Sigmoid colon (tissue), 7 donors: Measurements from ENCODE around the gene MAP2K2. TPM values are rescaled to one million over a fixed set of nuclear protein-coding genes. Genes with fewer than 3 reads are reported as not detected.
"Not testable (repeated sequence)": the region's sequence is repeated elsewhere in the genome, so short reads cannot be mapped to it uniquely, and the experiment has no call there.

Experiments
- DNase-seq: peaks from one replicate; pipeline ENCODE4 v3.0.0-alpha.2; 2019
- H3K27ac ChIP-seq, 4 donors: fragments of 200-600 bp; sonication (generic); one replicate each; pipeline ENCODE4 v1.5.1; 2016 to 2019; ENCODE audit warnings: mild to moderate bottlenecking in 1 of 4
- H3K27me3 ChIP-seq, 3 donors: fragments of 200-600 bp; sonication (generic); one replicate each; pipeline ENCODE4 v1.5.1; 2019; ENCODE audit warnings: mild to moderate bottlenecking in 1 of 3
- H3K36me3 ChIP-seq, 4 donors: fragments of 200-600 bp; sonication (generic); one replicate each; pipeline ENCODE4 v1.5.1; 2016 to 2019
- H3K4me1 ChIP-seq, 4 donors: fragments of 200-600 bp; sonication (generic); one replicate each; pipeline ENCODE4 v1.5.1; 2017 to 2019
- H3K4me3 ChIP-seq, 4 donors: fragments of 200-600 bp; sonication (generic); one replicate each; pipeline ENCODE4 v1.5.1; 2017 to 2019; ENCODE audit warnings: mild to moderate bottlenecking in 2 of 4, moderate library complexity in 1 of 4
- H3K9me3 ChIP-seq, 4 donors: fragments of 200-600 bp in 3 of 4; sonication (generic) in 3 of 4; one replicate each; pipeline versions ENCODE4 v1.5.1 to v1.6.1; 2013 to 2019
- EP300 ChIP-seq, 4 donors: sonication (generic); formaldehyde crosslinking; IDR thresholded peaks; one replicate each; pipeline ENCODE4 v1.6.1; 2017; ENCODE audit warnings: antibody characterized with exemption in 4 of 4
- POLR2A ChIP-seq, 2 donors: fragments of 450-650 bp; IDR thresholded peaks; one replicate each; pipeline ENCODE4 v1.6.1; 2016; ENCODE audit warnings: antibody characterized with exemption in 2 of 2, mild to moderate bottlenecking in 2 of 2, moderate library complexity in 2 of 2
- POLR2AphosphoS5 ChIP-seq, 4 donors: sonication (generic); formaldehyde crosslinking; IDR thresholded peaks; one replicate each; pipeline ENCODE4 v1.6.1; 2017; ENCODE audit warnings: antibody characterized with exemption in 4 of 4
- WGBS, 2 donors: extraction: QIAGEN DNeasy Blood & Tissue Kit; methylation state at CpG; one replicate each; pipeline ENCODE4 v1.1.7; 2013; 5-methylcytosine and 5-hydroxymethylcytosine counted together
- intact Hi-C: fragments of 100-400 bp; cut with DNase I; formaldehyde crosslinking; loops from one replicate; pipeline ENCODE4 v1.15.1; 2023
- polyA plus RNA-seq, 3 donors: library from polyadenylated mRNA; stranded (reverse); fragments of 200-250 nt; gene quantifications; one replicate each; pipeline ENCODE4 v1.2.3, GENCODE V29; 2013
- total RNA-seq, 4 donors: library from RNA; depleted of rRNA; stranded (reverse); fragments of >200 nt; gene quantifications; one replicate each; pipeline ENCODE4 v1.1.0, GENCODE V29; 2016
- TF ChIP-seq, protein P1 (sequence below), 4 experiments: fragments of 450-650 bp in 3 of 4; fragments of 200-600 bp in 1 of 4; IDR thresholded peaks; one replicate each; pipeline ENCODE4 v1.5.1; 2016 to 2019; ENCODE audit warnings: antibody characterized with exemption in 4 of 4, mild to moderate bottlenecking in 3 of 4, moderate library complexity in 2 of 4
- donor health status: healthy with polysubstance abuse.
- donor health status: Bipolar disorder and iron deficiency.
- donor health status: healthy.

MAP2K2 gene
- total and polyA plus RNA-seq, 7 donors, result 48.2 to 278 (median 76.4) TPM

DNA sequence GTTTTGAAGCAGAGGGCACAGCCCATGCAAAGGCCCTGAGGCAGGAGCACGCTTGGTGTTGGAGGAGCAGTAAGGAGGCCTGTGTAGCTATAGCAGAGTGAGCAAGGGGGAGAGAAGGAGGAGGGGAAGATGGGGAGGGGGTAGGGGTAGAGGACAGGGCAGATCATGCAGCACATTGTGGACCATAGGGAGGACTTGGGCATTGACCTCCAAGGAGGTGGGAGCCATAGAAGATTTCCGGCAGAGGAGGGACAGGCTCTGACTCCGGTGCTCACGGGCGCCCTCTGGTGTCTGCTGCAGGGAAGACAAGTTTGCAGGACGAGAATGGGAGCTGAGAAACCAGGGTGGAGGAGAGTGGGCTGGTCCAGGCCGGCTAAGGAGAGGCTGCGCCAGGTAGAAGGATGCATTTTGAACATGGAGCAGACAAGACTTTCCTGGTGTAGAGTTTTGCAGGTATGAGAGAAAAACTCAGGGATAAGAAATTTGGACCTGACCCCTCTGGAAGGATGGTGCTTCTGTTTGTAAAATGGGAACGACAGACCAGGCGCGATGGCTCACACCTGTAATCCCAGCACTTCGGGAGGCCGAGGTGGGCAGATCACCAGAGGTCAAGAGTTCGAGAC is 15.8 kb upstream of the MAP2K2 start:
- Histone ChIP-seq H3K36me3 (no peaks in the 10 kb centered on the region), H3K4me1 (peaks cover 0 to 7% (median 0%) of the 10 kb centered on the region in 4 donors), H3K9me3 (no peaks in the 10 kb centered on the region), H3K27me3 (no peaks in the 10 kb centered on the region), H3K27ac (no peak overlapping the region), H3K4me3 (no peak overlapping the region)
- DNase-seq, result peak; percentile 82
- TF ChIP-seq POLR2A (IDR thresholded peaks at IDR 0.05) (no peak), EP300 (IDR thresholded peaks at IDR 0.05) (no peak), POLR2AphosphoS5 (IDR thresholded peaks at IDR 0.05) (no peak)
- TF ChIP-seq, protein P1, sequence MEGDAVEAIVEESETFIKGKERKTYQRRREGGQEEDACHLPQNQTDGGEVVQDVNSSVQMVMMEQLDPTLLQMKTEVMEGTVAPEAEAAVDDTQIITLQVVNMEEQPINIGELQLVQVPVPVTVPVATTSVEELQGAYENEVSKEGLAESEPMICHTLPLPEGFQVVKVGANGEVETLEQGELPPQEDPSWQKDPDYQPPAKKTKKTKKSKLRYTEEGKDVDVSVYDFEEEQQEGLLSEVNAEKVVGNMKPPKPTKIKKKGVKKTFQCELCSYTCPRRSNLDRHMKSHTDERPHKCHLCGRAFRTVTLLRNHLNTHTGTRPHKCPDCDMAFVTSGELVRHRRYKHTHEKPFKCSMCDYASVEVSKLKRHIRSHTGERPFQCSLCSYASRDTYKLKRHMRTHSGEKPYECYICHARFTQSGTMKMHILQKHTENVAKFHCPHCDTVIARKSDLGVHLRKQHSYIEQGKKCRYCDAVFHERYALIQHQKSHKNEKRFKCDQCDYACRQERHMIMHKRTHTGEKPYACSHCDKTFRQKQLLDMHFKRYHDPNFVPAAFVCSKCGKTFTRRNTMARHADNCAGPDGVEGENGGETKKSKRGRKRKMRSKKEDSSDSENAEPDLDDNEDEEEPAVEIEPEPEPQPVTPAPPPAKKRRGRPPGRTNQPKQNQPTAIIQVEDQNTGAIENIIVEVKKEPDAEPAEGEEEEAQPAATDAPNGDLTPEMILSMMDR (IDR thresholded peaks at IDR 0.05), result peak; percentile 45 to 81 (median 55)
- 16 to 33% methylated on average over 14 of the region's 14 CpGs for WGBS, 2 donors
- intact Hi-C loops, result loop anchor here (2.0 kb wide), 1 partner anchor 153 kb away; no protein-coding TSS in a partner anchor

DNA sequence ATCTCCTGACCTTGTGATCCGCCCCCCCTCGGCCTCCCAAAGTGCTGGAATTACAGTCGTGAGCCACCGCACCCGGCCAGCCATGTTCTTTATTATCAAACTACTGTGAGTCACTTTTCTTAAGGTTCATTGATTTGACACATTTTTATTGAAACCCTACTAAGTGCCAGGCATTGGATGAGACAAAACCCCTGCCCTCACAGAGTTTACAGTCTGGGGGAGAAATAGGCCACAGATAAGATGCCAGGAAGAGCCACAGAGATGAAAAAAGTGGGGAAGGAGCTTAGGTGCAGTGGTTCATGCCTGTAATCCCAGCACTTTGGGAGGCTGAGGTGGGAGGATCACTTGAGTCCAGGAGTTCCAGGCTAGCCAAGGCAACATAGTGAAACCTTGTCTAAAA is 14.5 kb upstream of the MAP2K2 start:
- Histone ChIP-seq H3K4me3 (no peak overlapping the region), H3K4me1 (peaks cover 0 to 7% (median 0%) of the 10 kb centered on the region in 4 donors), H3K27me3 (no peaks in the 10 kb centered on the region), H3K27ac (no peak overlapping the region), H3K9me3 (no peaks in the 10 kb centered on the region), H3K36me3 (no peaks in the 10 kb centered on the region)
- TF ChIP-seq, protein P1 (IDR thresholded peaks at IDR 0.05), result no peak
- no peak for TF ChIP-seq POLR2AphosphoS5 (IDR thresholded peaks at IDR 0.05)
- TF ChIP-seq EP300 (IDR thresholded peaks at IDR 0.05), result no peak
- no peak for TF ChIP-seq POLR2A (IDR thresholded peaks at IDR 0.05)
- intact Hi-C loops, result loop anchor here (2.0 kb wide), 1 partner anchor 152 kb away; no protein-coding TSS in a partner anchor
- no peak for DNase-seq
- 57 to 89% methylated on average over 5 of the region's 5 CpGs for WGBS, 2 donors

DNA sequence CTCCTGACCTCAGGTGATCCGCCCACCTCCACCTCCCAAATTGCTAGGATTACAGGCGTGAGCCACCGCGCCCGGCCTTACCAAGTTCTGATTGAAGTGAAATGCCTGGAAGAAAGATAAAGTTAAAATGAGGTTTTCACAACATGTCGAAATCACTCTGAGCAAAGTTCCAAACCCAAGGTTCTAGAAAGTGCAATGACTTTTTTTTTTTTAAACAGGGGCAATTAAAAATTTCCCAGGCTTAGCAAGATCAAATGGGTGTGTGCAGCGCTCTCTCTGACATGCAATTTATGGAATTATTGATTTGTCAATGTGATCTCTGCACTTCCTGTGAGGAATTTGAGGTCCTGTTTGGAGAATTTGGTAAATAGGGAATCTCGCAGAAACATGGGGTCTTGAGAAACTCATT is 12.8 kb upstream of the MAP2K2 start:
- no peak for TF ChIP-seq POLR2AphosphoS5 (IDR thresholded peaks at IDR 0.05)
- TF ChIP-seq, protein P1 (IDR thresholded peaks at IDR 0.05), result no peak
- no peak for TF ChIP-seq EP300 (IDR thresholded peaks at IDR 0.05)
- TF ChIP-seq POLR2A (IDR thresholded peaks at IDR 0.05), result no peak
- no peaks in the 10 kb centered on the region for H3K36me3 ChIP-seq
- no peaks in the 10 kb centered on the region for H3K9me3 ChIP-seq
- H3K27ac ChIP-seq, result no peak overlapping the region
- intact Hi-C loops, result no loop called here
- no peak for DNase-seq
- H3K4me1 ChIP-seq, result peaks cover 0 to 7% (median 0%) of the 10 kb centered on the region in 4 donors
- WGBS, 2 donors, result 20 to 60% methylated on average over 8 of the region's 8 CpGs
- H3K27me3 ChIP-seq, result no peaks in the 10 kb centered on the region
- H3K4me3 ChIP-seq, result no peak overlapping the region

DNA sequence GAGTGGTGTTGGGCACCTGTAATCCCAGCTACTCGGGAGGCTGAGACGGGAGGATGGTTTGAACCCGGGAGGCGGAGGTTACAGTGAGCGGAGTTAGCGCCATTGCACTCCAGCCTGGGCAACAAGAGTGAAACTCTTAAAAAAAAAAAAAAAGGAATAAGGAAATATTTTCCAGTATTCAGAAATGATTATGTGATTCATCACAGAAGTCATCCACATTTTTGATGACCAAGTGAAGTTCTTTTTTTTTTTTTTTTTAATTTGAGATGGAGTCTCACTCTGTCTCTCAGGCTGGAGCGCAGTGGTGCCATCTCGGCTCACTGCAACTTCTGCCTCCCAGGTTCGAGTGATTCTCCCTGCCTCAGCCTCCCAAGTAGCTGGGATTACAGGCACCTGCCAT is 11.5 kb upstream of the MAP2K2 start:
- H3K9me3 ChIP-seq, H3K27ac ChIP-seq, H3K27me3 ChIP-seq, H3K36me3 ChIP-seq, H3K4me3 ChIP-seq, DNase-seq, intact Hi-C loops, H3K4me1 ChIP-seq: not testable (repeated sequence)
- 95% methylated on average over 9 of the region's 9 CpGs for WGBS, 2 donors

DNA sequence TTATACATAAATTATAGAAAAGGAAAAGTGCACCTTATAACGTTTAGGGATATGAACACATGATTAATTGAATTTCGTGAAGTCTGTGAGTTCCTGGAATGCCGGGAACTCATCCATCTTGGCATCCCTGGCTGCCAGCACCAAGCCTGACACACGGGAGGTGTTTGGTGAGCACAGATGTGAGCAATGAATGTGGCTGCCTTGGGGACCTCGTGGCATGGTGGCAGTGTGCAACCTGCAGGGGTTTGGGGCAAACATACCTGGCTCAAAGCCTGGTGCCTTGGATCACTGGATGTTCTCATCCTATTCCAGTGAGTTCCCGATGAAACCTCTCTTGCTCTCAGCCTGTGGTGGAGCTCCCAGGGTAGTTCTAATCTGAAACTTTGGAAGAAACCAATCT is 10.4 kb upstream of the MAP2K2 start:
- Histone ChIP-seq H3K9me3 (no peaks in the 10 kb centered on the region), H3K27ac (no peak overlapping the region), H3K4me1 (no peaks in the 10 kb centered on the region), H3K27me3 (peaks cover 0 to 6% (median 0%) of the 10 kb centered on the region in 3 donors), H3K4me3 (no peak overlapping the region), H3K36me3 (no peaks in the 10 kb centered on the region)
- intact Hi-C loops, result no loop called here
- no peak for DNase-seq
- WGBS, 2 donors, result 59 to 63% methylated on average over 6 of the region's 6 CpGs
- TF ChIP-seq EP300 (IDR thresholded peaks at IDR 0.05), result no peak
- TF ChIP-seq, protein P1 (IDR thresholded peaks at IDR 0.05), result no peak
- TF ChIP-seq POLR2A (IDR thresholded peaks at IDR 0.05), result no peak
- no peak for TF ChIP-seq POLR2AphosphoS5 (IDR thresholded peaks at IDR 0.05)
